ENCODE results near the gene MTHFD1L. TPM values are rescaled to one million over a fixed set of nuclear protein-coding genes. Genes with fewer than 3 reads are reported as not detected.

The MTHFD1L gene
- total and polyA plus RNA-seq, 2 donors (not counting 3 experiments of a cell fraction or from before 2014, with no cell fraction given) = 40.2 to 120 TPM

DNA sequence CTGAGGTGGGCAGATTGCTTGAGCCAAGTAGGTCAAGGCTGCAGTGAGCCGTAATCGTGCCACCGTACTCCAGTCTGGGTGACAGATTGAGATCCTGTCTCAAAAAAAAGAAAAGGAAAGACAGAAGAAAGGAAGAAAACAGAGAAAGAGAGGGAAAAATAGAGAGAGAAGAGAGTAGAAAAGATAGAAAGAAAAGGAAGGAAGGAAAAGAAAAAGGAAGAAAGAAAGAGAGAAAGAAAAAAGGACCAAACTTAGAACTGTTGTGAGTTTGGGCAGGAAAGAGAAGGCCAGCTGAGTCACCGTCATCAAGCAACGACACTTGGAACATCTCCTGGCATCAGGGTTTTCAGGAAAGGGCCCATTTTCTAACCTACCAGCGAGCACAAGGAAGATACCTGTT lies 278.3 kb downstream of the MTHFD1L start:
- Histone ChIP-seq H3K9me1 (replicated peaks; ENCODE audit: control insufficient read depth, extremely low read depth, insufficient read depth, low read length) (no peaks in the 10 kb centered on the region), H3K4me1 (ENCODE audit: control insufficient read depth, extremely low read depth, insufficient read depth, low read length) (peaks cover 12% of the 10 kb centered on the region), H3K79me2 (ENCODE audit: control insufficient read depth, insufficient read depth, low read length) (no peaks in the 10 kb centered on the region), H2AFZ (ENCODE audit: low read depth, low read length) (no peak overlapping the region), H4K20me1 (replicated peaks; ENCODE audit: control insufficient read depth, extremely low read depth, insufficient read depth, low read length) (no peaks in the 10 kb centered on the region), H3K4me3 (replicated peaks in 1 of 3; ENCODE audit: insufficient read depth in 1 of 3, low read depth in 1 of 3, low read length in 3 of 3) (no peak overlapping the region), H3K36me3 (ENCODE audit: control insufficient read depth in 2 of 2, extremely low read depth in 1 of 2, insufficient read depth in 2 of 2, low read length in 2 of 2) (no peaks in the 10 kb centered on the region), H3K27ac (ENCODE audit: insufficient read depth, low read depth, low read length) (no peak overlapping the region), H3K4me2 (ENCODE audit: insufficient read depth, low read length) (no peak overlapping the region), H3K27me3 (ENCODE audit: control insufficient read depth in 2 of 2, insufficient read depth in 2 of 2, low read length in 2 of 2) (no peaks in the 10 kb centered on the region), H3K9ac (replicated peaks; ENCODE audit: extremely low read depth, insufficient read depth, low read length) (no peak overlapping the region), H3K9me3 (replicated peaks; ENCODE audit: control insufficient read depth, insufficient read depth, low read length) (no peaks in the 10 kb centered on the region)
- FAIRE-seq (no peak), DNase-seq (ENCODE audit: low read depth, low spot score) (no peak)
- no TSS peak for BruUV-seq (replicated peaks)
- ChIA-PET POLR2A (interaction anchor here (0.6 kb wide), 1 partner anchor 96 kb away, joined by 3 read pairs; the partner anchor contains the start of gene AKAP12), CTCF (interaction anchor here (0.6 kb wide), 1 partner anchor 376 kb away, joined by 3 read pairs; no protein-coding TSS in a partner anchor)
- intact Hi-C loops (cut with micrococcal nuclease) = loop anchor here (5.0 kb wide), 2 partner anchors 42 to 132 kb away; no protein-coding TSS in a partner anchor
- dilution Hi-C loops (cut with MboI; ENCODE audit: extremely low pct_ligation_motif_present, low sequenced_read_pairs) = no loop called here
- no peak for TF ChIP-seq EZH2 (IDR thresholded peaks at IDR 0.05; ENCODE audit: borderline replicate concordance, low read depth, low read length, severe bottlenecking)

DNA sequence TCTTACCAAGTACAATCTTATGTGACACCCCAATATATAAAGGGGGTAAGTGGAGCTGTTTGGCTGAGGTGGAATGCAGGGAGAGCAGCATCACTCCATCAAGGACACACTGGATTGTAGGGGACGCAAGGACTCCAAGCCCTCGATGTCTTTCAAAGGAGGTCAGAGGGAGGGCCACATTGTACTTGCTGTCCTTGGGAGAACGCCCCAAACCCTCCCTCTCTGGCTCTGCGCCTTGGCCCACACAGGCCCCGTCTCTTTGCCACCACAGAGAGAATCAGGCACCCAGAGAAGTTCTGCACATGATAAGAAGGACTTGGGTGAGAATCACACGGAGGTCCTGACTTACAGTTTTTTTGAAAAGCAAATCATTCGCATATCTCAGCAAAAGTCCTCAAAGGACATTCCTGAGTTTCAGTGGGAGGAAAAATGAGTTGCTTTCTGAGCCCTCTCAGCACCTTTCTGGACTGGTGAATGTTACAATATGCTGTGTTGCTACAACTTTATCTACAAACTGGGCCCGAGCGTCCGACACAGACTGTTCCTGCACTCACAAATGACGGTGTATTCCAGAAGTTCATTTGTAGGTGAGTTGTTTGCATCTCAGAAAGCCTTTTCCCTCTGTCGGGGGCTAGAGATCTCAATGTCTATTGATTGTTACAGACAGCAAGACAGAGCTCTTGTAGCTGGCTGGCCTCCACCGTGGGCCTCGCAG lies 281.8 kb downstream of the MTHFD1L start:
- TF ChIP-seq, protein P1, sequence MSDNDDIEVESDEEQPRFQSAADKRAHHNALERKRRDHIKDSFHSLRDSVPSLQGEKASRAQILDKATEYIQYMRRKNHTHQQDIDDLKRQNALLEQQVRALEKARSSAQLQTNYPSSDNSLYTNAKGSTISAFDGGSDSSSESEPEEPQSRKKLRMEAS (IDR thresholded peaks at IDR 0.05; ENCODE audit: insufficient read depth, insufficient read length) = no peak
- TF ChIP-seq JUN (IDR thresholded peaks at IDR 0.05; ENCODE audit: borderline replicate concordance, insufficient read depth, insufficient read length, low read depth) (no peak), EZH2 (IDR thresholded peaks at IDR 0.05; ENCODE audit: borderline replicate concordance, low read depth, low read length, severe bottlenecking) (no peak), FOS (IDR thresholded peaks at IDR 0.05; ENCODE audit: borderline replicate concordance, insufficient read depth, low read length) (no peak), POLR2A (IDR thresholded peaks at IDR 0.05; ENCODE audit: low read depth, low read length) (no peak), MYC (IDR thresholded peaks at IDR 0.05; ENCODE audit: low read depth, low read length) (no peak), GATA2 (IDR thresholded peaks at IDR 0.05; ENCODE audit: insufficient read depth, insufficient read length, low read depth, low read length) (no peak), POLR2AphosphoS5 (IDR thresholded peaks at IDR 0.05; ENCODE audit: insufficient read depth, low read depth, low read length) (no peak)
- TF ChIP-seq, protein P2, sequence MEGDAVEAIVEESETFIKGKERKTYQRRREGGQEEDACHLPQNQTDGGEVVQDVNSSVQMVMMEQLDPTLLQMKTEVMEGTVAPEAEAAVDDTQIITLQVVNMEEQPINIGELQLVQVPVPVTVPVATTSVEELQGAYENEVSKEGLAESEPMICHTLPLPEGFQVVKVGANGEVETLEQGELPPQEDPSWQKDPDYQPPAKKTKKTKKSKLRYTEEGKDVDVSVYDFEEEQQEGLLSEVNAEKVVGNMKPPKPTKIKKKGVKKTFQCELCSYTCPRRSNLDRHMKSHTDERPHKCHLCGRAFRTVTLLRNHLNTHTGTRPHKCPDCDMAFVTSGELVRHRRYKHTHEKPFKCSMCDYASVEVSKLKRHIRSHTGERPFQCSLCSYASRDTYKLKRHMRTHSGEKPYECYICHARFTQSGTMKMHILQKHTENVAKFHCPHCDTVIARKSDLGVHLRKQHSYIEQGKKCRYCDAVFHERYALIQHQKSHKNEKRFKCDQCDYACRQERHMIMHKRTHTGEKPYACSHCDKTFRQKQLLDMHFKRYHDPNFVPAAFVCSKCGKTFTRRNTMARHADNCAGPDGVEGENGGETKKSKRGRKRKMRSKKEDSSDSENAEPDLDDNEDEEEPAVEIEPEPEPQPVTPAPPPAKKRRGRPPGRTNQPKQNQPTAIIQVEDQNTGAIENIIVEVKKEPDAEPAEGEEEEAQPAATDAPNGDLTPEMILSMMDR (IDR thresholded peaks at IDR 0.05; ENCODE audit: extremely low read depth in 1 of 2, insufficient read depth in 1 of 2, low read depth in 1 of 2, low read length in 2 of 2) = no peak
- no peak for DNase-seq (ENCODE audit: low read depth, low spot score)
- intact Hi-C loops (cut with micrococcal nuclease) (no loop called here), dilution Hi-C loops (cut with MboI; ENCODE audit: extremely low pct_ligation_motif_present, low sequenced_read_pairs) (no loop called here)
- no peaks in the 10 kb centered on the region for H3K27me3 ChIP-seq (ENCODE audit: control insufficient read depth in 2 of 2, insufficient read depth in 2 of 2, low read length in 2 of 2)
- H3K9me3 ChIP-seq (replicated peaks; ENCODE audit: control insufficient read depth, insufficient read depth, low read length) = no peaks in the 10 kb centered on the region
- no peak overlapping the region for H3K27ac ChIP-seq (ENCODE audit: insufficient read depth, low read depth, low read length)
- no TSS peak for BruUV-seq (replicated peaks)
- H3K4me3 ChIP-seq (replicated peaks in 1 of 3; ENCODE audit: insufficient read depth in 1 of 3, low read depth in 1 of 3, low read length in 3 of 3) = no peak overlapping the region
- no peak overlapping the region for H2AFZ ChIP-seq (ENCODE audit: low read depth, low read length)
- H3K36me3 ChIP-seq (ENCODE audit: control insufficient read depth in 2 of 2, extremely low read depth in 1 of 2, insufficient read depth in 2 of 2, low read length in 2 of 2) = no peaks in the 10 kb centered on the region
- no peaks in the 10 kb centered on the region for H3K79me2 ChIP-seq (ENCODE audit: control insufficient read depth, insufficient read depth, low read length)
- ChIA-PET POLR2A (no interaction called here), CTCF (no interaction called here)
- no peaks in the 10 kb centered on the region for H3K4me1 ChIP-seq (ENCODE audit: control insufficient read depth, extremely low read depth, insufficient read depth, low read length)
- H3K4me2 ChIP-seq (ENCODE audit: insufficient read depth, low read length) = no peak overlapping the region
- H3K9me1 ChIP-seq (replicated peaks; ENCODE audit: control insufficient read depth, extremely low read depth, insufficient read depth, low read length) = no peaks in the 10 kb centered on the region
- H4K20me1 ChIP-seq (replicated peaks; ENCODE audit: control insufficient read depth, extremely low read depth, insufficient read depth, low read length) = no peaks in the 10 kb centered on the region
- no peak overlapping the region for H3K9ac ChIP-seq (replicated peaks; ENCODE audit: extremely low read depth, insufficient read depth, low read length)
- FAIRE-seq = no peak
